ENCODE measurements around the gene ZFP69B.

The ZFP69B gene

DNA sequence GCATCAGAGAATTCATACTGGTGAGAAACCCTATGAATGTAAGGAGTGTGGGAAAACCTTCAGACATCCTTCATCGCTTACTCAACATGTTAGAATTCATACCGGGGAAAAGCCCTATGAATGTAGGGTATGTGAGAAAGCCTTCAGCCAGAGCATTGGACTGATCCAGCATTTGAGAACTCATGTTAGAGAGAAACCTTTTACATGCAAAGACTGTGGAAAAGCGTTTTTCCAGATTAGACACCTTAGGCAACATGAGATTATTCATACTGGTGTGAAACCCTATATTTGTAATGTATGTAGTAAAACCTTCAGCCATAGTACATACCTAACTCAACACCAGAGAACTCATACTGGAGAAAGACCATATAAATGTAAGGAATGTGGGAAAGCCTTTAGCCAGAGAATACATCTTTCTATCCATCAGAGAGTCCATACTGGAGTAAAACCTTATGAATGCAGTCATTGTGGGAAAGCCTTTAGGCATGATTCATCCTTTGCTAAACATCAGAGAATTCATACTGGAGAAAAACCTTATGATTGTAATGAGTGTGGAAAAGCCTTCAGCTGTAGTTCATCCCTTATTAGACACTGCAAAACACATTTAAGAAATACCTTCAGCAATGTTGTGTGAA is 12.8 kb downstream of the ZFP69B start:
- TF ChIP-seq, protein P1, sequence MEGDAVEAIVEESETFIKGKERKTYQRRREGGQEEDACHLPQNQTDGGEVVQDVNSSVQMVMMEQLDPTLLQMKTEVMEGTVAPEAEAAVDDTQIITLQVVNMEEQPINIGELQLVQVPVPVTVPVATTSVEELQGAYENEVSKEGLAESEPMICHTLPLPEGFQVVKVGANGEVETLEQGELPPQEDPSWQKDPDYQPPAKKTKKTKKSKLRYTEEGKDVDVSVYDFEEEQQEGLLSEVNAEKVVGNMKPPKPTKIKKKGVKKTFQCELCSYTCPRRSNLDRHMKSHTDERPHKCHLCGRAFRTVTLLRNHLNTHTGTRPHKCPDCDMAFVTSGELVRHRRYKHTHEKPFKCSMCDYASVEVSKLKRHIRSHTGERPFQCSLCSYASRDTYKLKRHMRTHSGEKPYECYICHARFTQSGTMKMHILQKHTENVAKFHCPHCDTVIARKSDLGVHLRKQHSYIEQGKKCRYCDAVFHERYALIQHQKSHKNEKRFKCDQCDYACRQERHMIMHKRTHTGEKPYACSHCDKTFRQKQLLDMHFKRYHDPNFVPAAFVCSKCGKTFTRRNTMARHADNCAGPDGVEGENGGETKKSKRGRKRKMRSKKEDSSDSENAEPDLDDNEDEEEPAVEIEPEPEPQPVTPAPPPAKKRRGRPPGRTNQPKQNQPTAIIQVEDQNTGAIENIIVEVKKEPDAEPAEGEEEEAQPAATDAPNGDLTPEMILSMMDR (IDR thresholded peaks at IDR 0.05; ENCODE audit: borderline replicate concordance, insufficient read depth, low read depth, low read length) = no peak
- H3K4me3 ChIP-seq (ENCODE audit: low read depth, low read length) = no peak overlapping the region

DNA sequence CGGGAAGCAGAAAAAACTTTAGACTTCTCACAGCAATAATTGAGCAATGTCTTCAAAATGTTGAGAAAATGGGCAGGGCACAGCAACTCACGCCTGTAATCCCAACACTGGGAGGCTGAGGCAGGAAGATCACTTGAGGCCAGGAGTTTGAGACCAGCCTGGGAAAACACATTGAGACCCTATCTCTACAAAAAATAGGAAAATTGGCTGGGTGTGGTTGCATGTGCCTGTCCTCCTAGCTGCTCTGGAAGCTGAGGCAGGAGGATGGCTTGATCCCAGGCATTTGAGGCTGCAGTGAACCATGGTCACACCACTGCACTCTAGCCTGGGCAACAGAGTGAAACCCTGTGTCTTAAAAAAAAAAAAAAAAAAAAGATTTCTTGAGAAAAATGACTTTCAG is 19.1 kb downstream of the ZFP69B start:
- TF ChIP-seq, protein P1 (IDR thresholded peaks at IDR 0.05; ENCODE audit: borderline replicate concordance, insufficient read depth, low read depth, low read length) = no peak
- no peak overlapping the region for H3K4me3 ChIP-seq (ENCODE audit: low read depth, low read length)

DNA sequence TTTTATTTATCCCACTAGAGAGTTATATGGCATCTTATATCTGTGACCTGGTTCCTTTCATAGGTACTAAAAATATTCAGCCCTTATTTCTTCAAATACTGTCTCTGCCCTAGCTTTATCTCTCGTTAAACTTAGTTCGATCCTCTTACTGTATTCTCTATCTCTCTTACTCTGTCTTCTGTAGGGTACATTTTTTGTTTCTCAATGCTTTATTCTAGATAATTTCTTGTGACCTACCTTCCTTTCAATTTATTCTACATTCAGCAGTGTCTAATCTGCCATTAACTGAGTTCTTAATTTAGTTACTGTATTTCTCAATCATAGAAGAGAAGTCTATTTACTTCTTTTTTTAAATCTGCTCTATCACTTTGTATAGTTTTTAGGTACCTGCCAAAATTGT is 25.0 kb downstream of the ZFP69B start:
- TF ChIP-seq, protein P1 (IDR thresholded peaks at IDR 0.05; ENCODE audit: borderline replicate concordance, insufficient read depth, low read depth, low read length) = no peak
- H3K4me3 ChIP-seq (ENCODE audit: low read depth, low read length) = no peak overlapping the region

DNA sequence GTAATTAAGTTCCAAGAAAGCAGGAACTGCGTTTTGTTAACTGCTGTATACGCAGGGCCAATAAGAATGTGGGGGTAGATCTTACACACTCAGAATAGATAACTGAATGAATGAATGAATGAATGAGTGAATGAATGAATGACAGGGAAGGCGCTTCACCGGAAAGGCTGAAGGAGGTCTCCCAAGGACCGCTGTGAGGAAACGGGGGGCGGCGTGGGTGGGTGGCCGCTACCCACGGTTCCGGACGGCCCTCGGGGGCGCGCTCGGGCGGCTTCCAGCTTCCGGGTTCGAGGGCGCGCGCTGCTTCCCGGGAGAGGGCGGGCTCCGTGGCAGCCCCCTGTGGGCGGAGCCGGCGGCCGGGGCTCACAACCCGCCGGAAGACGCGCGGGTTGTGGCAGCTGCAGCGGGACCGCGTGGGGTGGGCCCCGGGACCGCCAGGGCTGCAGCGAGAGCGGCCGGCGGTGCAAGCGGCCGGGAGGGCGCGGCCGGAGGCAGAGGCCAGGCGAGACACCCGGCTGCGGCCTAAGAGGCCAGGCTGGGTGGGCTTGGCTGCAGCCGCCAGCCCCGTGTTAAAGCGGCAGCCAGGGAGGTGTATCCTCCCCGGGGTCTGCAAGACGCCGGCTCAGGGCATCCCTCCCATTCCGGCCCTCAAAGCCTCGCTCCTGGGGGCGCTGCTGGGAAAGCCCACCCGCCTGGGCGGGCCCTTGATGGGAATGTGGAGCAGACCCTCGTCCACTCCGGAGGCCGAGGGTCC is 26.8 kb downstream of the ZFP69B start, which contains the start of gene ZFP69:
Gene ZFP69, plus strand, starts transcription at position 367 of the 754 bp plus-strand sequence. CDS start 2,072 bp downstream, outside the sequence.
- TF ChIP-seq, protein P1 (IDR thresholded peaks at IDR 0.05; ENCODE audit: borderline replicate concordance, insufficient read depth, low read depth, low read length) = no peak
- peak within 1 kb of the TSS; percentile 72 for H3K4me3 ChIP-seq (ENCODE audit: low read depth, low read length)

DNA sequence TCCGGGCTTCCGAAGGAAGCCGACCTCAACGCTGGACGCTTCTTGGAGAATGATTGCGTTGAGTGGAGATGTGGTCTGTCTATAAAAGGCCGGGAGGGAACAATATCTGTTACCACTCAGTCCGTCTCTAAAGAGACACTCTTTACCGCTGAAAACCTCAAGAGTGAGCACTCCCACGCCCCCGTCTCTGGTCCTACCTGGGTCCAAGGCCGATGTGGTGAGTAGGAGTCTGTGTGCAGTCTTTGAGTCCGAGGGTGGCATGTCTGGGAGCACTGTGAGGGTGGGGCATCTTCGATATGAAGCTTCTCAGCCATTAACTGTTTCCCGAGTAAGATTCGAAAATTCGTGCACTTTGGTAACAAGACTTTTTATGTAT is 27.4 kb downstream of the ZFP69B start:
- TF ChIP-seq, protein P1 (IDR thresholded peaks at IDR 0.05; ENCODE audit: borderline replicate concordance, insufficient read depth, low read depth, low read length) = no peak
- H3K4me3 ChIP-seq (ENCODE audit: low read depth, low read length) = peak overlapping the region; percentile 72

DNA sequence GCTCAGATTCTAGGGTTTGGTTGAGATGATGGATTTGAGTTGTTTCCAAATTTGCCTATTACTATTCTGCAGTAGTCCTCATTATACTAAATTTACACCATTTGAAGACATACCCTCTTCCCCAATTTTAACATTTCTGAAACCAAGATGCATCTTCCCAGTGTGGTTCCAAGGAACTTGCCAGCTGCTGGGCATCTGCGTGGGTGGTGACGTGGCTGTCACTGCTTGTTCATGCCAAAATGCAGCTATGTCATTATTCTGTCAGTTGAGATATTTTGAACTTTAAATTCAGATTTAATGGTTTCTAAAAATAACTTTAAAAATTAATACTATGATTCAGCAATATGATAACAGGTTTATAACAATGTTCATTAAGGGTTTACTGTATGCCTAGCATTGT is 28.0 kb downstream of the ZFP69B start:
- TF ChIP-seq, protein P1 (IDR thresholded peaks at IDR 0.05; ENCODE audit: borderline replicate concordance, insufficient read depth, low read depth, low read length) = no peak
- H3K4me3 ChIP-seq (ENCODE audit: low read depth, low read length) = no peak overlapping the region

DNA sequence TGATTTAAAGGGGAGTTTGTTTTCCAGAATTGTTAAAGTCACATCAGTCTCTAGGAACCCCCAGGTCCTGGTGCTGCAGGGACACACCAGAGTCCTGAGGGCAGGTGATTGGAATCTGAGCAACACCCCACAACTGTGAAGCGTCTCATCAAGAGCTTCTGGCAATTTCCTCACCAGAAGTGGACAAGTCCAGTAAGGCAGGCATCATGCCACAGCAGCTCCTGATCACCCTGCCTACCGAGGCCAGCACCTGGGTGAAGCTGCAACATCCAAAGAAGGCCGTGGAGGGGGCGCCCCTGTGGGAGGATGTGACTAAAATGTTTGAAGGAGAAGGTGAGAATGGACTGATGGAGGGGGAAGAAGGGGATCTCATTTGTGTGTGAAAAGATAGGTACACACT is 28.9 kb downstream of the ZFP69B start:
- no peak overlapping the region for H3K4me3 ChIP-seq (ENCODE audit: low read depth, low read length)
- TF ChIP-seq, protein P1 (IDR thresholded peaks at IDR 0.05; ENCODE audit: borderline replicate concordance, insufficient read depth, low read depth, low read length) = no peak
